NCI-H526 (cell line): ENCODE results near the gene TMX1.

Experiments
- DNase-seq, 2 experiments: peaks; one replicate each; lab custom pipeline; 2025; lab: John Stamatoyannopoulos, UW

TMX1 gene

GRCh38 chr14:51293149-51293911, 53.3 kb downstream of the TMX1 start:
- DNase-seq: no peak

GRCh38 chr14:51293912-51294389, 53.9 kb downstream of the TMX1 start:
- DNase-seq: no peak

GRCh38 chr14:51294951-51295525, 55.0 kb downstream of the TMX1 start:
- no peak for DNase-seq

GRCh38 chr14:51295646-51296263, 55.7 kb downstream of the TMX1 start:
- DNase-seq: no peak

GRCh38 chr14:51297066-51297465, 57.0 kb downstream of the TMX1 start:
- no peak for DNase-seq

- no peak for DNase-seq
Observed at GRCh38 chr14:51298895-51299294, 58.8 kb downstream of the TMX1 start.

GRCh38 chr14:51302295-51303030, 62.4 kb downstream of the TMX1 start:
- DNase-seq: no peak

- DNase-seq: no peak
Observed at GRCh38 chr14:51304438-51304837, 64.4 kb downstream of the TMX1 start.

GRCh38 chr14:51304941-51305340, 64.9 kb downstream of the TMX1 start:
- DNase-seq: no peak

- no peak for DNase-seq
Observed at GRCh38 chr14:51305751-51306150, 65.7 kb downstream of the TMX1 start.
